ENCODE data around the gene CUL7. TPM values are rescaled to one million over a fixed set of nuclear protein-coding genes. Genes with fewer than 3 reads are reported as not detected.
A peak's percentile ranks its signal among the peaks of the same experiment; 100 is the strongest.

Gene CUL7
- total RNA-seq, 1 donor from 2014 or later: 26.7 TPM

GRCh38 chr6:43021270-43022047 lies 32.2 kb downstream of the CUL7 start, which contains the start of gene RRP36:
Gene RRP36, plus strand, starts transcription at chr6:43021623. Its CDS starts 32 bp downstream, at chr6:43021655.
- Histone ChIP-seq H3K4me1 (peaks cover 15 to 27% of the 10 kb centered on the region in 2 donors), H3K36me3 (peaks cover 47 to 48% of the 10 kb centered on the region in 2 donors), H3K9me3 (no peaks in the 10 kb centered on the region), H3K27ac (peak within 1 kb of the TSS; percentile 79 to 95), H3K4me3 (peak within 1 kb of the TSS; percentile 77 to 98), H3K27me3 (no peaks in the 10 kb centered on the region)
- TF ChIP-seq CTCF (IDR thresholded peaks at IDR 0.05): no peak
- peak; percentile 35 to 90 for DNase-seq (ENCODE audit: low spot score in 2 of 2)
- intact Hi-C loops (cut with DNase I): loop anchor here (1.0 kb wide), 1 partner anchor 38 kb away; the partner anchor contains the start of genes KLC4 and MRPL2

DNA sequence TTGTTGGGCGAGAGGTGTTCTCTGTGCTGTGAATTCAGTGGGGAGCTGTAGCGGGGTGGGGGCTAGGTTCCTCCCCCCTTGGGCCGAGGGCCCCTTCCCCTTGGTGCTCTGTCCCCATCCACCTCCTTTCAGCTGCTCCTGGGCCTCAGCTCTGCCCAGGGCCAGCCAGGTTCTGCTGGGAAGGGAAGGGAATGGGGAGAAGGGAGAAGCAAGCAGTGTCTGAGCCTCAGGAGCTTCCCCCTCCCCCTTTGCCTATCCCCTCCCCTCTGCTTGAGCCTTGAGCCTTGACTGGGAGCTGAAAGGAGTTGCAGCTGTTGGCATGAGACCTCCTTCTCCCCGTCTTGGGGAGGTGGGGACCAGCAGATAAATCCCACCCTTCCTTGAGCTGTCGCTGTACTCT lies 32.8 kb downstream of the CUL7 start:
- H3K36me3 ChIP-seq: peaks cover 41 to 42% of the 10 kb centered on the region in 2 donors
- H3K27me3 ChIP-seq: no peaks in the 10 kb centered on the region
- intact Hi-C loops (cut with DNase I): loop anchor here (1.0 kb wide), 1 partner anchor 38 kb away; the partner anchor contains the start of genes KLC4 and MRPL2
- peak overlapping the region; percentile 77 to 98 for H3K4me3 ChIP-seq
- no peak for DNase-seq (ENCODE audit: low spot score in 2 of 2)
- peak overlapping the region; percentile 79 to 95 for H3K27ac ChIP-seq
- no peaks in the 10 kb centered on the region for H3K9me3 ChIP-seq
- no peak for TF ChIP-seq CTCF (IDR thresholded peaks at IDR 0.05)
- peaks cover 22 to 33% of the 10 kb centered on the region in 2 donors for H3K4me1 ChIP-seq

- TF ChIP-seq CTCF (IDR thresholded peaks at IDR 0.05): no peak
- Histone ChIP-seq H3K4me3 (no peak overlapping the region), H3K36me3 (peaks cover 34 to 35% of the 10 kb centered on the region in 2 donors), H3K9me3 (no peaks in the 10 kb centered on the region), H3K27me3 (no peaks in the 10 kb centered on the region), H3K27ac (peak overlapping the region; percentile 79 to 95), H3K4me1 (peaks cover 22 to 40% of the 10 kb centered on the region in 2 donors)
- DNase-seq (ENCODE audit: low spot score in 2 of 2): no peak
- intact Hi-C loops (cut with DNase I): no loop called here
These were observed 33.5 kb downstream of the CUL7 start for GRCh38 chr6:43020052-43020705.

DNA sequence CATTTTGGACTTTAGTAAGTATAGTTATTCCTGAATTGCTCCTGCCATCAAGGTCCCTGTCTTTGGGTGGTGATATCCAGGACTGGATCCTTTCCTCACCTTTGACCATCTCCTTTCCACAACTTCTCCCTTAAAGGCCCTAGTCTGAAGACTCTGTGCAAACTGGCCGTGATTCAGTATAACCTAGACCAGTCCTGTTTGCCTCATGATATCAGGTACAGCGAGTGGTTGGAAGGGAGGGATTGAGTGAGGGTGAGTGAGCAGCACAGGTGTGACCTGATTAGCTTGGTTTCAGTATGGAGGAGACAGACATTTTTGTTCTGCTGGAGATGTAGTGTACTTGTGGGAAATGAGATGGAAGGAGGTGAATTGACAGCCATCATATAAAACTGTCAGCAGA lies 34.5 kb downstream of the CUL7 start:
- Histone ChIP-seq H3K4me1 (peaks cover 22 to 43% of the 10 kb centered on the region in 2 donors), H3K9me3 (no peaks in the 10 kb centered on the region), H3K4me3 (no peak overlapping the region), H3K36me3 (peaks cover 25 to 27% of the 10 kb centered on the region in 2 donors), H3K27ac (no peak overlapping the region), H3K27me3 (no peaks in the 10 kb centered on the region)
- no peak for DNase-seq (ENCODE audit: low spot score in 2 of 2)
- no peak for TF ChIP-seq CTCF (IDR thresholded peaks at IDR 0.05)
- intact Hi-C loops (cut with DNase I): no loop called here

- Histone ChIP-seq H3K36me3 (peaks cover 27 to 28% of the 10 kb centered on the region in 2 donors), H3K27ac (peak overlapping the region; percentile 27 to 82), H3K27me3 (no peaks in the 10 kb centered on the region), H3K9me3 (no peaks in the 10 kb centered on the region), H3K4me1 (peaks cover 18 to 39% of the 10 kb centered on the region in 2 donors), H3K4me3 (peak overlapping the region in 1 of 2 donors; percentile 76)
- intact Hi-C loops (cut with DNase I): no loop called here
- DNase-seq (ENCODE audit: low spot score in 2 of 2): no peak
- no peak for TF ChIP-seq CTCF (IDR thresholded peaks at IDR 0.05)
These were observed 36.7 kb downstream of the CUL7 start for GRCh38 chr6:43016943-43017334.
